GM21526 (cell line): ENCODE data around the gene CCNA1.

Experiments used
- ATAC-seq: cut with Tn5 transposase; IDR thresholded peaks from one replicate; pipeline ENCODE4 v1.9.1; 2021; ENCODE audit warnings: moderate library complexity; ENCODE audit not compliant: unreplicated experiment, low FRiP score

The CCNA1 gene

DNA sequence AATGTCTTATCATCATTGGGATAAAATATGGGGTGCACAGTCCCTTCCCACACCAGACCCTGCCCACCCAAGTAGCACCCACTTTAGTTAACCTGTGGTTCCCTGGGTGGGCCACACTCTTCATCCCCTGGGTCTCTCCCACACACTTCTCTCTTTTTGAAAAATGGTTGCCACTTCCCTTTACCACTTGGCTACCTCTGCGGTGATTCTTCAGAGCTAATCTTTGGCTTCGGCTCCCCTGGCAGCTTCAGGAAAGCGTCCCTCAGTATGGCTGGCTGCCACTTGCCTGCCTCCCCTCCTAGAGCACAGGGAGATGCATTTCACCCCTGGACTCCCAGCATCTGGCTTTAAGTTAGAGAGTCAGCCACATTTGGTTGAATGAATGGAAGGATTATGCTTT lies 18.2 kb downstream of the CCNA1 start:
- ATAC-seq, result no peak

GRCh38 chr13:36453516-36453915 lies 21.2 kb downstream of the CCNA1 start:
- ATAC-seq, result no peak

GRCh38 chr13:36454121-36454520 lies 21.8 kb downstream of the CCNA1 start:
- no peak for ATAC-seq

DNA sequence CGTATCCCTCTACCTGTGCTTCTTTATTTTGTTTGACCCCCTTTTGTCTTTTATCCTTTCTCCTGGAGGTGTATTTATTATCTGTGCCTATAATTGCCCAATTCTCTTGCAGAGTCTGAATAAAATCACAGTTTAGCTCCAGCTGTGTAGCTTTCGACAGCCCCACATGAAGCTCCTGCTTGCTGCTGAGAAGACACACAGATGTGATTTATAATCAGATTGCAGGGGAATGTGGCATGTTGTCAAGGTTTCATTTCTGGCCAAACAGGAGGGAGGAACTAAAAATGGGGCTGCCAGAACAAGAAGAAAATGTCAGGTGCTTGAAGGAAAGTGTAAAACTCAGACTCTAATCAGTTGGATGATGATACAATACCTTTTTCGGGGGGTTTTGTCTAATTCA lies 22.7 kb downstream of the CCNA1 start:
- no peak for ATAC-seq

DNA sequence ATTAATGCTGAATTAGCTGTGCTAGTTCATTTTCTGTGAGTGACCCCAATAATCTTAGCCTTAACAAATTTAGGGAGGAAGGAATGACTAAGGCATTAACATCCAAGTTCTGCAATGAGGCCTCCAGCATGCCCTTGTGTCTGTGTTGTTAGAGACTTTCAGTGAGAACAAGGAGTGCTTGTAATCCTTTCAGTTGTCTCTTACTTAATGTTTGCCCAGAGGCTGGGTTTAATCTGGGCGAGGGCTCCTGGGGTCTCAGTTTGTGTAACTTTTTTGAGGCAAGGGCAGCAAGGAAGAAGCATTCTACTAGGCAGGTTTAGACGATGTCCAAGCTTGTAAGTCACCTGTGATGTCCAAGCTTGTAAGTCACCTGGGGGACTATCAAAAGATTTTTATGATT lies 24.3 kb downstream of the CCNA1 start:
- no peak for ATAC-seq

GRCh38 chr13:36461506-36461905 lies 29.2 kb downstream of the CCNA1 start:
- ATAC-seq, result no peak

GRCh38 chr13:36475468-36475867 lies 43.2 kb downstream of the CCNA1 start:
- ATAC-seq, result no peak

GRCh38 chr13:36476661-36477060 lies 44.4 kb downstream of the CCNA1 start:
- no peak for ATAC-seq

GRCh38 chr13:36480726-36481427 lies 48.6 kb downstream of the CCNA1 start:
- no peak for ATAC-seq

GRCh38 chr13:36490055-36490454 lies 57.8 kb downstream of the CCNA1 start:
- no peak for ATAC-seq
